ENCODE data around the gene NAT16.
"Not testable (repeated sequence)": the region's sequence is repeated elsewhere in the genome, so short reads cannot be mapped to it uniquely, and the experiment has no call there.

The NAT16 gene

GRCh38 chr7:101199522-101199921 lies 19.4 kb upstream of the NAT16 start:
- not testable (repeated sequence) for H2AFZ ChIP-seq (ENCODE audit: low read depth, low read length); H3K9me3 ChIP-seq (ENCODE audit: control insufficient read depth, low read length); H3K4ac ChIP-seq (ENCODE audit: low read depth in 1 of 2, low read length in 2 of 2)

GRCh38 chr7:101198476-101198875 lies 18.4 kb upstream of the NAT16 start:
- no peaks in the 10 kb centered on the region for H3K36me3 ChIP-seq (ENCODE audit: control insufficient read depth in 1 of 2, insufficient read depth in 2 of 2, low read depth in 1 of 2, low read length in 2 of 2)
- H3K23ac ChIP-seq (ENCODE audit: low read length in 2 of 2): no peak overlapping the region
- H3K4me2 ChIP-seq (ENCODE audit: low read length, poor library complexity, severe bottlenecking): no peak overlapping the region
- no peak overlapping the region for H4K8ac ChIP-seq (ENCODE audit: low read length)
- no peak overlapping the region for H3K4me3 ChIP-seq (ENCODE audit: insufficient read depth in 1 of 2, low read depth in 1 of 2, low read length in 2 of 2)
- no peak overlapping the region for H2BK5ac ChIP-seq (ENCODE audit: low read depth, low read length, poor library complexity, severe bottlenecking)
- 89% methylated on average over 14 of the region's 14 CpGs for WGBS
- H2BK120ac ChIP-seq (ENCODE audit: low read depth, low read length): no peak overlapping the region
- H2BK12ac ChIP-seq (ENCODE audit: low read length in 2 of 2): no peak overlapping the region
- H3K4me1 ChIP-seq (ENCODE audit: control insufficient read depth, insufficient read depth, low read depth, low read length): peaks cover 15% of the 10 kb centered on the region
- H3K14ac ChIP-seq (ENCODE audit: low read length in 2 of 2): no peak overlapping the region
- no peak overlapping the region for H4K91ac ChIP-seq (ENCODE audit: low read length)
- no peak overlapping the region for H3K18ac ChIP-seq (ENCODE audit: low read depth in 1 of 2, low read length in 2 of 2)
- H3K9me3 ChIP-seq (ENCODE audit: control insufficient read depth, low read length): no peaks in the 10 kb centered on the region
- H3K27ac ChIP-seq (ENCODE audit: low read length, poor library complexity, severe bottlenecking): no peak overlapping the region
- no peak overlapping the region for H3K4ac ChIP-seq (ENCODE audit: low read depth in 1 of 2, low read length in 2 of 2)
- H3K79me1 ChIP-seq (replicated peaks; ENCODE audit: low read length, poor library complexity, severe bottlenecking): no peaks in the 10 kb centered on the region
- H3K27me3 ChIP-seq (ENCODE audit: control insufficient read depth in 1 of 2, insufficient read depth in 1 of 2, low read length in 2 of 2): peaks cover 37 to 54% of the 10 kb centered on the region in 2 experiments
- no peak overlapping the region for H3K9ac ChIP-seq (ENCODE audit: low read length)
- H2AK5ac ChIP-seq (ENCODE audit: low read length, severe bottlenecking): no peak overlapping the region
- DNase-seq: no peak
- no peak overlapping the region for H2BK15ac ChIP-seq (ENCODE audit: low read depth, poor library complexity, severe bottlenecking)
- no peak overlapping the region for H2AFZ ChIP-seq (ENCODE audit: low read depth, low read length)

More at GRCh38 chr7:101199522-101199921, 19.4 kb upstream of the NAT16 start:
- H3K79me1 ChIP-seq (replicated peaks; ENCODE audit: low read length, poor library complexity, severe bottlenecking); H2BK120ac ChIP-seq (ENCODE audit: low read depth, low read length); H3K36me3 ChIP-seq (ENCODE audit: control insufficient read depth in 1 of 2, insufficient read depth in 2 of 2, low read depth in 1 of 2, low read length in 2 of 2); H4K91ac ChIP-seq (ENCODE audit: low read length); H3K4me3 ChIP-seq (ENCODE audit: insufficient read depth in 1 of 2, low read depth in 1 of 2, low read length in 2 of 2); DNase-seq; H3K18ac ChIP-seq (ENCODE audit: low read depth in 1 of 2, low read length in 2 of 2); H3K27ac ChIP-seq (ENCODE audit: low read length, poor library complexity, severe bottlenecking); H3K14ac ChIP-seq (ENCODE audit: low read length in 2 of 2); H3K23ac ChIP-seq (ENCODE audit: low read length in 2 of 2); H2BK15ac ChIP-seq (ENCODE audit: low read depth, poor library complexity, severe bottlenecking); H2AK5ac ChIP-seq (ENCODE audit: low read length, severe bottlenecking); H2BK12ac ChIP-seq (ENCODE audit: low read length in 2 of 2); H3K4me2 ChIP-seq (ENCODE audit: low read length, poor library complexity, severe bottlenecking); H4K8ac ChIP-seq (ENCODE audit: low read length); H3K9ac ChIP-seq (ENCODE audit: low read length); H2BK5ac ChIP-seq (ENCODE audit: low read depth, low read length, poor library complexity, severe bottlenecking): not testable (repeated sequence)
- H3K27me3 ChIP-seq (ENCODE audit: control insufficient read depth in 1 of 2, insufficient read depth in 1 of 2, low read length in 2 of 2): peaks cover 41 to 58% of the 10 kb centered on the region in 2 experiments
- WGBS: 89% methylated on average over 10 of the region's 10 CpGs
- H3K4me1 ChIP-seq (ENCODE audit: control insufficient read depth, insufficient read depth, low read depth, low read length): peaks cover 15% of the 10 kb centered on the region

GRCh38 chr7:101197991-101198390 lies 17.9 kb upstream of the NAT16 start:
- Histone ChIP-seq H3K9me3 (ENCODE audit: control insufficient read depth, low read length) (no peaks in the 10 kb centered on the region), H3K9ac (ENCODE audit: low read length) (no peak overlapping the region), H3K4me3 (ENCODE audit: insufficient read depth in 1 of 2, low read depth in 1 of 2, low read length in 2 of 2) (no peak overlapping the region), H2BK12ac (ENCODE audit: low read length in 2 of 2) (no peak overlapping the region), H3K4ac (ENCODE audit: low read depth in 1 of 2, low read length in 2 of 2) (no peak overlapping the region), H3K4me1 (ENCODE audit: control insufficient read depth, insufficient read depth, low read depth, low read length) (peaks cover 15% of the 10 kb centered on the region), H3K27ac (ENCODE audit: low read length, poor library complexity, severe bottlenecking) (no peak overlapping the region), H2AFZ (ENCODE audit: low read depth, low read length) (no peak overlapping the region), H2BK120ac (ENCODE audit: low read depth, low read length) (no peak overlapping the region), H4K91ac (ENCODE audit: low read length) (no peak overlapping the region), H3K4me2 (ENCODE audit: low read length, poor library complexity, severe bottlenecking) (no peak overlapping the region), H2BK15ac (ENCODE audit: low read depth, poor library complexity, severe bottlenecking) (no peak overlapping the region), H3K27me3 (ENCODE audit: control insufficient read depth in 1 of 2, insufficient read depth in 1 of 2, low read length in 2 of 2) (peaks cover 32 to 49% of the 10 kb centered on the region in 2 experiments), H3K18ac (ENCODE audit: low read depth in 1 of 2, low read length in 2 of 2) (no peak overlapping the region), H2BK5ac (ENCODE audit: low read depth, low read length, poor library complexity, severe bottlenecking) (no peak overlapping the region), H3K14ac (ENCODE audit: low read length in 2 of 2) (no peak overlapping the region), H3K79me1 (replicated peaks; ENCODE audit: low read length, poor library complexity, severe bottlenecking) (no peaks in the 10 kb centered on the region), H4K8ac (ENCODE audit: low read length) (no peak overlapping the region), H3K23ac (ENCODE audit: low read length in 2 of 2) (no peak overlapping the region), H2AK5ac (ENCODE audit: low read length, severe bottlenecking) (no peak overlapping the region), H3K36me3 (ENCODE audit: control insufficient read depth in 1 of 2, insufficient read depth in 2 of 2, low read depth in 1 of 2, low read length in 2 of 2) (no peaks in the 10 kb centered on the region)
- WGBS: 87% methylated on average over 15 of the region's 21 CpGs
- no peak for DNase-seq

- no peak overlapping the region for H2BK5ac ChIP-seq (ENCODE audit: low read depth, low read length, poor library complexity, severe bottlenecking)
- H3K23ac ChIP-seq (ENCODE audit: low read length in 2 of 2): no peak overlapping the region
- no peak overlapping the region for H2BK15ac ChIP-seq (ENCODE audit: low read depth, poor library complexity, severe bottlenecking)
- H4K8ac ChIP-seq (ENCODE audit: low read length): no peak overlapping the region
- no peak overlapping the region for H2BK12ac ChIP-seq (ENCODE audit: low read length in 2 of 2)
- H3K27me3 ChIP-seq (ENCODE audit: control insufficient read depth in 1 of 2, insufficient read depth in 1 of 2, low read length in 2 of 2): peaks cover 11 to 28% of the 10 kb centered on the region in 2 experiments
- no peak overlapping the region for H4K91ac ChIP-seq (ENCODE audit: low read length)
- no peak overlapping the region for H3K18ac ChIP-seq (ENCODE audit: low read depth in 1 of 2, low read length in 2 of 2)
- H3K36me3 ChIP-seq (ENCODE audit: control insufficient read depth in 1 of 2, insufficient read depth in 2 of 2, low read depth in 1 of 2, low read length in 2 of 2): no peaks in the 10 kb centered on the region
- no peak overlapping the region for H3K4me2 ChIP-seq (ENCODE audit: low read length, poor library complexity, severe bottlenecking)
- no peak for DNase-seq
- H3K9me3 ChIP-seq (ENCODE audit: control insufficient read depth, low read length): no peaks in the 10 kb centered on the region
- H3K4ac ChIP-seq (ENCODE audit: low read depth in 1 of 2, low read length in 2 of 2): no peak overlapping the region
- no peak overlapping the region for H3K4me3 ChIP-seq (ENCODE audit: insufficient read depth in 1 of 2, low read depth in 1 of 2, low read length in 2 of 2)
- no peak overlapping the region for H3K27ac ChIP-seq (ENCODE audit: low read length, poor library complexity, severe bottlenecking)
- H3K4me1 ChIP-seq (ENCODE audit: control insufficient read depth, insufficient read depth, low read depth, low read length): peaks cover 4% of the 10 kb centered on the region
- 92% methylated on average over 17 of the region's 17 CpGs for WGBS
- no peak overlapping the region for H3K9ac ChIP-seq (ENCODE audit: low read length)
- H2BK120ac ChIP-seq (ENCODE audit: low read depth, low read length): no peak overlapping the region
- H3K79me1 ChIP-seq (replicated peaks; ENCODE audit: low read length, poor library complexity, severe bottlenecking): no peaks in the 10 kb centered on the region
- H3K14ac ChIP-seq (ENCODE audit: low read length in 2 of 2): no peak overlapping the region
- H2AFZ ChIP-seq (ENCODE audit: low read depth, low read length): no peak overlapping the region
- H2AK5ac ChIP-seq (ENCODE audit: low read length, severe bottlenecking): no peak overlapping the region
Measured at GRCh38 chr7:101195884-101196283, 15.8 kb upstream of the NAT16 start.

All from mesenchymal stem cell (in vitro differentiated cells and primary cell).